DND-41 (cell line): ENCODE data around the gene RFTN1.

Experiments
- ATAC-seq: fragments of 200-7000 bp; cut with Tn5 transposase; 3 replicates; pipeline ENCODE4 v1.9.1; 2021; ENCODE audit warnings: low read depth; ENCODE audit not compliant: insufficient read depth
- DNase-seq: peaks from one replicate; pipeline ENCODE4 v3.0.0-alpha.2; 2020
- H2AFZ ChIP-seq: 2 replicates; pipeline ENCODE4 v1.6.0; 2012; ENCODE audit warnings: low read depth, low read length
- H3K27ac ChIP-seq: 2 replicates; pipeline ENCODE4 v1.5.1; 2012; ENCODE audit warnings: low read length, inconsistent platforms
- H3K27me3 ChIP-seq: fragments of 200-600 bp; sonication (generic); 2 replicates; pipeline ENCODE4 v1.6.0; 2012; ENCODE audit warnings: low read length, mild to moderate bottlenecking, inconsistent platforms; ENCODE audit not compliant: insufficient read depth, poor library complexity
- H3K36me3 ChIP-seq: 2 replicates; pipeline ENCODE4 v1.5.1; 2012; ENCODE audit warnings: low read length, inconsistent platforms; ENCODE audit not compliant: insufficient read depth
- H3K4me1 ChIP-seq: 2 replicates; pipeline ENCODE4 v1.5.1; 2012; ENCODE audit warnings: mild to moderate bottlenecking, low read length; ENCODE audit not compliant: insufficient read depth
- H3K4me2 ChIP-seq: 2 replicates; pipeline ENCODE4 v1.6.0; 2012; ENCODE audit warnings: mild to moderate bottlenecking, moderate library complexity, low read length, inconsistent platforms; ENCODE audit not compliant: insufficient read depth
- H3K4me3 ChIP-seq, 2 experiments: fragments of 200-600 bp in 1 of 2; shearing (Covaris generic) in 1 of 2; 2 replicates each; pipeline ENCODE4 v1.5.1; 2012 to 2016; ENCODE audit warnings: inconsistent platforms in 2 of 2, low read length in 2 of 2, mild to moderate bottlenecking in 2 of 2, low read depth in 1 of 2, moderate library complexity in 1 of 2
- H3K79me2 ChIP-seq: 2 replicates; pipeline ENCODE4 v1.6.0; 2012; ENCODE audit warnings: low read length, inconsistent platforms; ENCODE audit not compliant: insufficient read depth
- H3K9ac ChIP-seq: 2 replicates; pipeline ENCODE4 v1.6.0; 2012; ENCODE audit warnings: low read depth, mild to moderate bottlenecking, inconsistent platforms, low read length, moderate library complexity
- H3K9me3 ChIP-seq: 2 replicates; pipeline ENCODE4 v1.5.1; 2012; ENCODE audit warnings: low read length, moderate library complexity, mild to moderate bottlenecking, inconsistent platforms; ENCODE audit not compliant: insufficient read depth, severe bottlenecking
- H4K20me1 ChIP-seq: 2 replicates; pipeline ENCODE4 v1.6.0; 2012; ENCODE audit warnings: low read length; ENCODE audit not compliant: insufficient read depth
- CTCF ChIP-seq: IDR thresholded peaks from 2 replicates; pipeline ENCODE4 v1.5.1; 2012; ENCODE audit warnings: borderline replicate concordance, low read length, moderate library complexity, mild to moderate bottlenecking; ENCODE audit not compliant: poor library complexity, severe bottlenecking; ENCODE audit errors: extremely low read depth
- EZH2 ChIP-seq: IDR thresholded peaks from 3 replicates; pipeline ENCODE4 v1.6.1; 2012; ENCODE audit warnings: borderline replicate concordance, low read depth, mild to moderate bottlenecking, moderate library complexity, low read length, inconsistent platforms; ENCODE audit not compliant: severe bottlenecking

RFTN1 gene

DNA sequence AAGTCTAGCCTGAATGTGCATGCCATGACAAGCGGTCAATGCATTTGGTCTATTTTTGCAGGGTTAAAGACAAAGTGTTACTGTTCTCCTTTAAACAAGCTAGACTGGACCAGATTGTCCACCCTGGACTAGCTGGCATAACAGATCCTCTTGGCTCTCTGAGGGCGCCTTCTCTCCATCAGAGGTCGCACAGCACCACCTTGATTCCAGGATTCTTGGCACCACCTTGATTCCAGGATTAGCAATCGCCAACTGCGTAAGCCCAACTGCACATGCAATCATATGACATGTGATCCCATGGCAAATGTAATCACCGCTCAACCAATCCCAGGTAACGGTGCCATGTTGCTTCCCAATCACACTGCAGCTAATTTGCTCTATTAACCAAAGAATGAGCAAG, 149.9 kb downstream of the RFTN1 start:
- Histone ChIP-seq H3K36me3 (peaks cover 81% of the 10 kb centered on the region), H3K4me3 (no peak overlapping the region), H3K27me3 (no peaks in the 10 kb centered on the region), H3K4me1 (peaks cover 9% of the 10 kb centered on the region), H3K27ac (no peak overlapping the region), H3K9ac (no peak overlapping the region), H3K9me3 (no peaks in the 10 kb centered on the region), H3K4me2 (no peak overlapping the region), H2AFZ (no peak overlapping the region), H3K79me2 (no peaks in the 10 kb centered on the region), H4K20me1 (no peaks in the 10 kb centered on the region)
- no peak for TF ChIP-seq EZH2
- TF ChIP-seq CTCF: no peak
- DNase-seq (no peak), ATAC-seq (no peak)

DNA sequence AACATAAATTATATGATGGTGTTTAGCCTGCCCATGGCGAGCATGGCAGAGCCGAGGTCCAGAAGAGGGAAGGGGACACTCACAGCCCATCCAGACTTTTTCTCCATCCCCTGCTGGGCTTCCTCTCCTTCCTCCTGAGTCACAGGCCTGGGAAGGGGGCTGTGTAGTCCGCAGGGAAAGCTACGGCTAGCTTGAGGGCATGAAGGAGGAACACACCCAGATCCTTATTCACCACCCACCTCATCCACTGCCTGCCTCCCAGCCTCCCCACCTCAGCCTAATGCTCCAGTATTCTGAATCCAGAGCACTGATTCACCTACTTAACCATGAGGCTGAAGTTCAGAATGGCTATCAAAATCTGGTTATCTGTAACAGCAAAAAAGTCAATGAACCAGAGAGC, 150.7 kb downstream of the RFTN1 start:
- H3K4me3 ChIP-seq: no peak overlapping the region
- H3K4me2 ChIP-seq: no peak overlapping the region
- ATAC-seq: no peak
- no peaks in the 10 kb centered on the region for H3K27me3 ChIP-seq
- TF ChIP-seq CTCF (no peak), EZH2 (no peak)
- peaks cover 9% of the 10 kb centered on the region for H3K4me1 ChIP-seq
- no peak overlapping the region for H3K9ac ChIP-seq
- DNase-seq: no peak
- no peak overlapping the region for H2AFZ ChIP-seq
- peaks cover 83% of the 10 kb centered on the region for H3K36me3 ChIP-seq
- H3K27ac ChIP-seq: no peak overlapping the region
- H4K20me1 ChIP-seq: no peaks in the 10 kb centered on the region
- no peaks in the 10 kb centered on the region for H3K9me3 ChIP-seq
- H3K79me2 ChIP-seq: no peaks in the 10 kb centered on the region

DNA sequence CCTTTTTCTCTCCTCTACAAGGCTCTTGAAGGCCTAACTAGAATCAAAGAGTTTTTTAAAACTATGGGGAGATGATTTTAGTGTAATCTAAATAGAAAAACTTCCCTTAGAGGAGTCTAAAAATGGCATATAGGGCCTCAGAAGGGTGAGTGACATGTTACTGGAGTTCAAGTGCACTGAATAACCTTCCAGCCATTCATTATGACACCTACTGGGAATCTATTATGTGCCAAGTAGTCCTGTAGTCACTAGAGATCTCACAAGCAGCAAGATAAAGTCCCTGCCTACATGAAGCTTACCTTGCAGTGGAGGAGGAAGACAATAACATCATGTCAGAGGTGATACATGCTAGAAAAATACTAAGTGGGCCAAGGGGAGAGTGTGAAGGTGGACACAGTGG, 152.4 kb downstream of the RFTN1 start:
- Histone ChIP-seq H3K9ac (no peak overlapping the region), H3K79me2 (no peaks in the 10 kb centered on the region), H3K4me1 (peaks cover 9% of the 10 kb centered on the region), H4K20me1 (no peaks in the 10 kb centered on the region), H3K4me2 (no peak overlapping the region), H3K4me3 (no peak overlapping the region), H3K9me3 (no peaks in the 10 kb centered on the region), H3K27me3 (no peaks in the 10 kb centered on the region), H2AFZ (no peak overlapping the region), H3K27ac (no peak overlapping the region; the same call in 1 of the 2 replicates), H3K36me3 (peaks cover 80% of the 10 kb centered on the region)
- ATAC-seq (no peak), DNase-seq (no peak)
- TF ChIP-seq CTCF (no peak), EZH2 (no peak)

GRCh38 chr3:16359331-16359730, 154.2 kb downstream of the RFTN1 start:
- no peak overlapping the region for H2AFZ ChIP-seq
- no peaks in the 10 kb centered on the region for H4K20me1 ChIP-seq
- TF ChIP-seq EZH2 (no peak), CTCF (no peak)
- H3K4me1 ChIP-seq: no peaks in the 10 kb centered on the region
- ATAC-seq (no peak), DNase-seq (no peak)
- peaks cover 81% of the 10 kb centered on the region for H3K36me3 ChIP-seq
- H3K4me2 ChIP-seq: no peak overlapping the region
- H3K9ac ChIP-seq: no peak overlapping the region
- H3K27ac ChIP-seq: peak overlapping the region; percentile 52; the same call in 1 of the 2 replicates
- no peaks in the 10 kb centered on the region for H3K79me2 ChIP-seq
- no peak overlapping the region for H3K4me3 ChIP-seq
- no peaks in the 10 kb centered on the region for H3K27me3 ChIP-seq
- H3K9me3 ChIP-seq: no peaks in the 10 kb centered on the region
